Keratinocyte (primary cell): Measurements from ENCODE around the gene FILIP1. TPM values are rescaled to one million over a fixed set of nuclear protein-coding genes. Genes with fewer than 3 reads are reported as not detected.

Experiments used
- DNase-seq: peaks from one replicate; pipeline ENCODE4 v3.0.0-alpha.2; 2011; ENCODE audit warnings: low read depth, missing footprints, low spot score
- FAIRE-seq: peaks from 2 replicates; lab custom pipeline; 2011; peaks lifted over from hg19 to GRCh38; lab: Jason Lieb, UNC
- H2AFZ ChIP-seq: 2 replicates; pipeline ENCODE4 v1.6.0; 2012; ENCODE audit warnings: low read length, control low read depth, inconsistent platforms; ENCODE audit not compliant: control insufficient read depth
- H3K27ac ChIP-seq: 2 replicates; pipeline ENCODE4 v1.5.1; 2011; ENCODE audit warnings: low read length; ENCODE audit not compliant: control insufficient read depth, insufficient read depth
- H3K27me3 ChIP-seq: 3 replicates; pipeline ENCODE4 v1.6.0; 2011; ENCODE audit warnings: low read length; ENCODE audit not compliant: control insufficient read depth, insufficient read depth; ENCODE audit errors: extremely low read depth
- H3K36me3 ChIP-seq, 2 experiments: 2 replicates in 1 of 2; 3 replicates in 1 of 2; pipeline ENCODE4 v1.5.1; 2011; ENCODE audit warnings: low read length in 2 of 2, mild to moderate bottlenecking in 1 of 2; ENCODE audit not compliant: control insufficient read depth in 2 of 2, insufficient read depth in 2 of 2; ENCODE audit errors: extremely low read depth in 1 of 2
- H3K4me1 ChIP-seq: 3 replicates; pipeline ENCODE4 v1.5.1; 2011; ENCODE audit warnings: low read length; ENCODE audit not compliant: control insufficient read depth, insufficient read depth; ENCODE audit errors: extremely low read depth
- H3K4me2 ChIP-seq: 3 replicates; pipeline ENCODE4 v1.6.0; 2011; ENCODE audit warnings: low read depth, low read length; ENCODE audit not compliant: control insufficient read depth, insufficient read depth; ENCODE audit errors: extremely low read depth
- H3K4me3 ChIP-seq, 3 experiments: fragments of 200-600 bp in 1 of 3; sonication (generic) in 1 of 3; 2 replicates in 2 of 3; 3 replicates in 1 of 3; pipeline ENCODE4 v1.5.1; 2011 to 2016; ENCODE audit warnings: low read length in 3 of 3, mild to moderate bottlenecking in 3 of 3, control low read depth in 2 of 3, inconsistent platforms in 1 of 3, low read depth in 1 of 3, mixed read lengths in 1 of 3, mixed run types in 1 of 3, moderate library complexity in 1 of 3; ENCODE audit not compliant: control insufficient read depth in 2 of 3, insufficient read depth in 2 of 3; ENCODE audit errors: extremely low read depth in 1 of 3
- H3K79me2 ChIP-seq: 2 replicates; pipeline ENCODE4 v1.6.0; 2012; ENCODE audit warnings: low read length; ENCODE audit not compliant: control insufficient read depth, insufficient read depth
- H3K9ac ChIP-seq: 3 replicates; pipeline ENCODE4 v1.6.0; 2011; ENCODE audit warnings: low read length; ENCODE audit not compliant: control insufficient read depth, insufficient read depth; ENCODE audit errors: extremely low read depth
- H3K9me1 ChIP-seq: 3 replicates; pipeline ENCODE4 v1.6.0; 2011; ENCODE audit warnings: low read length; ENCODE audit not compliant: control insufficient read depth, insufficient read depth; ENCODE audit errors: extremely low read depth
- H3K9me3 ChIP-seq: 2 replicates; pipeline ENCODE4 v1.5.1; 2012; ENCODE audit warnings: low read depth, low read length; ENCODE audit not compliant: control insufficient read depth
- H4K20me1 ChIP-seq: 3 replicates; pipeline ENCODE4 v1.6.0; 2011; ENCODE audit warnings: low read length; ENCODE audit not compliant: control insufficient read depth, insufficient read depth; ENCODE audit errors: extremely low read depth
- EZH2 ChIP-seq: IDR thresholded peaks from one replicate; pipeline ENCODE4 v1.6.1; 2012; ENCODE audit warnings: inconsistent platforms, mild to moderate bottlenecking, low read length, moderate library complexity
- dilution Hi-C: fragments of 300-500 bp; cut with MboI; formaldehyde crosslinking; loops from one replicate; pipeline ENCODE4 v1.7.0; 2020; ENCODE audit warnings: low sequenced_read_pairs; ENCODE audit not compliant: extremely low pct_ligation_motif_present
- polyA plus RNA-seq, 5 experiments: library from polyadenylated mRNA; depleted of rRNA in 3 of 5; stranded (reverse) in 3 of 5; stranded (forward) in 1 of 5; unstranded in 1 of 5; fragments of >200 nt; gene quantifications; 1 replicate in 1 of 5; 2 replicates in 3 of 5; 3 replicates in 1 of 5; pipeline versions ENCODE4 v1.2.1 to v1.2.3, GENCODE V29; 2011 to 2012; ENCODE audit warnings: missing spikeins in 2 of 5, low read depth in 1 of 5, low replicate concordance in 1 of 5
- TF ChIP-seq, protein P1 (sequence below), 3 experiments: IDR thresholded peaks in 1 of 3; conservative IDR thresholded peaks in 1 of 3; optimal IDR thresholded peaks in 1 of 3; 2 replicates in 2 of 3; 3 replicates in 1 of 3; pipeline versions ENCODE3 to v1.5.1; 2011; ENCODE audit warnings: low read length in 3 of 3, mild to moderate bottlenecking in 3 of 3, moderate library complexity in 2 of 3, control low read depth in 1 of 3, inconsistent platforms in 1 of 3; ENCODE audit not compliant: insufficient read depth in 2 of 3; ENCODE audit errors: extremely low read depth in 1 of 3

Gene FILIP1
- polyA plus RNA-seq, 1 donor (not counting 4 experiments of a cell fraction or from before 2014, with no cell fraction given): 0.01 TPM

DNA sequence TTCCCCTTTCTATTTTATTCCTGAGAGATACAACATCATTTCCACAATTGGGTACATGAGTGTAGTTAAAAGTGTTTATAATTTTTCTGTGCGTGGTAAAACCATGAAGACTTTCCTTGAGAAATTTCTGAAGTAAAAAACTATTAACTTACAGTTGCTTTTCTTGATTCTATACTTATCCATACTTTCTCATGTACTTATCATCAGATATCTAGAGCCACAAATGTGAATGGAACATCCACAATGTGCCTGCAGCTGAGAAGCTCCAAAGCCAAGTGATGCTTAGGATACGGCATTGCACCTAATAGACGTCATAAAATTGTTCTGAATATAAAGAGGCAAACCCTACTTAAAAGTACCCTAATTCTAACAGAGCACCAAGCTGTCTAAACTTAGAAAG, 2.9 kb downstream of the FILIP1 start:
- no peaks in the 10 kb centered on the region for H3K79me2 ChIP-seq
- H3K36me3 ChIP-seq: no peaks in the 10 kb centered on the region
- no peak overlapping the region for H3K4me2 ChIP-seq
- dilution Hi-C loops: no loop called here
- H3K9ac ChIP-seq: no peak overlapping the region
- TF ChIP-seq, protein P1, sequence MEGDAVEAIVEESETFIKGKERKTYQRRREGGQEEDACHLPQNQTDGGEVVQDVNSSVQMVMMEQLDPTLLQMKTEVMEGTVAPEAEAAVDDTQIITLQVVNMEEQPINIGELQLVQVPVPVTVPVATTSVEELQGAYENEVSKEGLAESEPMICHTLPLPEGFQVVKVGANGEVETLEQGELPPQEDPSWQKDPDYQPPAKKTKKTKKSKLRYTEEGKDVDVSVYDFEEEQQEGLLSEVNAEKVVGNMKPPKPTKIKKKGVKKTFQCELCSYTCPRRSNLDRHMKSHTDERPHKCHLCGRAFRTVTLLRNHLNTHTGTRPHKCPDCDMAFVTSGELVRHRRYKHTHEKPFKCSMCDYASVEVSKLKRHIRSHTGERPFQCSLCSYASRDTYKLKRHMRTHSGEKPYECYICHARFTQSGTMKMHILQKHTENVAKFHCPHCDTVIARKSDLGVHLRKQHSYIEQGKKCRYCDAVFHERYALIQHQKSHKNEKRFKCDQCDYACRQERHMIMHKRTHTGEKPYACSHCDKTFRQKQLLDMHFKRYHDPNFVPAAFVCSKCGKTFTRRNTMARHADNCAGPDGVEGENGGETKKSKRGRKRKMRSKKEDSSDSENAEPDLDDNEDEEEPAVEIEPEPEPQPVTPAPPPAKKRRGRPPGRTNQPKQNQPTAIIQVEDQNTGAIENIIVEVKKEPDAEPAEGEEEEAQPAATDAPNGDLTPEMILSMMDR (optimal IDR thresholded peaks at IDR 0.05 in 1 of 3, IDR thresholded peaks at IDR 0.05 in 1 of 3, conservative IDR thresholded peaks at IDR 0.05 in 1 of 3; ENCODE audit: extremely low read depth in 1 of 3, insufficient read depth in 2 of 3, low read length in 3 of 3): no peak
- no peak for TF ChIP-seq EZH2
- H4K20me1 ChIP-seq: no peaks in the 10 kb centered on the region
- H3K9me3 ChIP-seq: no peaks in the 10 kb centered on the region
- DNase-seq: no peak
- peaks cover 11% of the 10 kb centered on the region for H3K27me3 ChIP-seq
- no peak for FAIRE-seq
- no peak overlapping the region for H2AFZ ChIP-seq
- no peak overlapping the region for H3K27ac ChIP-seq
- no peaks in the 10 kb centered on the region for H3K9me1 ChIP-seq
- H3K4me1 ChIP-seq: no peaks in the 10 kb centered on the region
- no peak overlapping the region for H3K4me3 ChIP-seq

GRCh38 chr6:75489025-75489424, 4.6 kb downstream of the FILIP1 start:
- H3K79me2 ChIP-seq: no peaks in the 10 kb centered on the region
- FAIRE-seq: no peak
- no peak for DNase-seq
- no peak overlapping the region for H3K4me2 ChIP-seq
- H4K20me1 ChIP-seq: no peaks in the 10 kb centered on the region
- H3K36me3 ChIP-seq: no peaks in the 10 kb centered on the region
- H3K9me3 ChIP-seq: no peaks in the 10 kb centered on the region
- dilution Hi-C loops: no loop called here
- H3K9ac ChIP-seq: no peak overlapping the region
- no peak overlapping the region for H2AFZ ChIP-seq
- TF ChIP-seq, protein P1 (optimal IDR thresholded peaks at IDR 0.05 in 1 of 3, IDR thresholded peaks at IDR 0.05 in 1 of 3, conservative IDR thresholded peaks at IDR 0.05 in 1 of 3; ENCODE audit: extremely low read depth in 1 of 3, insufficient read depth in 2 of 3, low read length in 3 of 3): no peak
- no peak for TF ChIP-seq EZH2
- no peaks in the 10 kb centered on the region for H3K9me1 ChIP-seq
- no peak overlapping the region for H3K27ac ChIP-seq
- H3K27me3 ChIP-seq: peaks cover 11% of the 10 kb centered on the region
- H3K4me3 ChIP-seq: no peak overlapping the region
- H3K4me1 ChIP-seq: no peaks in the 10 kb centered on the region
